ENCODE measurements around the gene AKAP1. TPM values are rescaled to one million over a fixed set of nuclear protein-coding genes. Genes with fewer than 3 reads are reported as not detected.

AKAP1 gene
- total and polyA plus RNA-seq, 9 of the 15 experiments (the other 6 are each of a cell fraction or from before 2014, with no cell fraction given): 12.9 to 63.8 (median 36.4) TPM

- TF ChIP-seq ZNF740 (CRISPR knock-in tag; IDR thresholded peaks at IDR 0.05) (no peak), ZNF740 (tag; IDR thresholded peaks at IDR 0.05) (no peak), ZSCAN32 (CRISPR knock-in tag; IDR thresholded peaks at IDR 0.05) (no peak), ZNF431 (CRISPR knock-in tag; IDR thresholded peaks at IDR 0.05) (0 out of 2 replicates have a peak, but pooled peaks have one; percentile 21), KLF1 (tag; IDR thresholded peaks at IDR 0.05) (no peak), MTF1 (CRISPR knock-in tag; IDR thresholded peaks at IDR 0.05; ENCODE audit: borderline replicate concordance) (no peak), XRCC5 (IDR thresholded peaks at IDR 0.05; ENCODE audit: low read depth, low read length) (no peak), ZNF77 (CRISPR knock-in tag; IDR thresholded peaks at IDR 0.05) (no peak), ZNF212 (CRISPR knock-in tag; IDR thresholded peaks at IDR 0.05) (no peak), POU5F1 (IDR thresholded peaks at IDR 0.05; ENCODE audit: borderline replicate concordance, low read depth, low read length, partially characterized antibody) (no peak), ZNF584 (CRISPR knock-in tag; IDR thresholded peaks at IDR 0.05; ENCODE audit: low read depth) (0 out of 2 replicates have a peak, but pooled peaks have one; percentile 47), HNRNPUL1 (IDR thresholded peaks at IDR 0.05; ENCODE audit: low read length) (no peak), HMG20A (CRISPR knock-in tag; conservative IDR thresholded peaks at IDR 0.05) (no peak), XRCC3 (IDR thresholded peaks at IDR 0.05) (no peak), MYNN (IDR thresholded peaks at IDR 0.05) (no peak), MYNN (CRISPR knock-in tag; IDR thresholded peaks at IDR 0.05) (no peak), POLR2AphosphoS2 (IDR thresholded peaks at IDR 0.05; ENCODE audit: low read length) (no peak), ARID1B (IDR thresholded peaks at IDR 0.05) (0 out of 2 replicates have a peak, but pooled peaks have one; percentile 15), RBFOX2 (IDR thresholded peaks at IDR 0.05; ENCODE audit: low read depth, low read length) (no peak), MEIS2 (IDR thresholded peaks at IDR 0.05; ENCODE audit: partially characterized antibody) (no peak), ZNF175 (CRISPR knock-in tag; IDR thresholded peaks at IDR 0.05; ENCODE audit: low read depth) (0 out of 2 replicates have a peak, but pooled peaks have one; percentile 56), UBTF (IDR thresholded peaks at IDR 0.05; ENCODE audit: borderline replicate concordance in 1 of 2, low read depth in 2 of 2, low read length in 2 of 2) (no peak), HDAC6 (IDR thresholded peaks at IDR 0.05; ENCODE audit: low read depth, low read length) (no peak), HMGXB4 (CRISPR knock-in tag; IDR thresholded peaks at IDR 0.05) (no peak), ZNF586 (CRISPR knock-in tag; conservative IDR thresholded peaks at IDR 0.05) (no peak), HNRNPH1 (optimal IDR thresholded peaks at IDR 0.05; ENCODE audit: low read depth, low read length) (no peak), TCF3 (CRISPR knock-in tag; IDR thresholded peaks at IDR 0.05) (peak; percentile 43; the same call in 1 of the 2 replicates)
Measured at GRCh38 chr17:57113011-57113410, 28.0 kb downstream of the AKAP1 start (continued).

Measured in K562 (cell line).